Activated CD4-positive, alpha-beta T cell treated with anti-CD3 and anti-CD28 coated beads, Interleukin-10, Interleukin-2, amounts not matched to agents 100 ng/mL and 50 ng/mL, durations not matched to agents 16 hours and 8 hours (primary cell): Measurements from ENCODE around the gene IL1F10.
"Not testable (repeated sequence)": the region's sequence is repeated elsewhere in the genome, so short reads cannot be mapped to it uniquely, and the experiment has no call there.

Experiments
- DNase-seq: peaks from one replicate; pipeline ENCODE4 v3.0.0-alpha.2; 2020

The IL1F10 gene

GRCh38 chr2:113084249-113085000 is 16.7 kb downstream of the IL1F10 start:
- DNase-seq, result peak; percentile 30

- DNase-seq, result no peak
Measured at GRCh38 chr2:113085542-113085941, 17.8 kb downstream of the IL1F10 start.

- DNase-seq, result no peak
Measured at GRCh38 chr2:113088213-113088992, 20.6 kb downstream of the IL1F10 start.

GRCh38 chr2:113089916-113090315 is 22.1 kb downstream of the IL1F10 start:
- DNase-seq, result peak; percentile 69

- DNase-seq, result no peak
Measured at GRCh38 chr2:113091231-113091896, 23.6 kb downstream of the IL1F10 start.

- DNase-seq, result no peak
Measured at GRCh38 chr2:113092864-113093612, 25.3 kb downstream of the IL1F10 start.

- DNase-seq, result no peak
Measured at GRCh38 chr2:113093613-113093977, 25.8 kb downstream of the IL1F10 start.

GRCh38 chr2:113096306-113096705 is 28.5 kb downstream of the IL1F10 start:
- DNase-seq, result not testable (repeated sequence)

- peak; percentile 60 for DNase-seq
Measured at GRCh38 chr2:113096842-113097618, 29.3 kb downstream of the IL1F10 start.

- DNase-seq, result peak; percentile 39
Measured at GRCh38 chr2:113098041-113098440, 30.3 kb downstream of the IL1F10 start.

- DNase-seq, result no peak
Measured at GRCh38 chr2:113098532-113098931, 30.8 kb downstream of the IL1F10 start.

GRCh38 chr2:113102133-113102532 is 34.4 kb downstream of the IL1F10 start:
- DNase-seq, result no peak

GRCh38 chr2:113103277-113103676 is 35.5 kb downstream of the IL1F10 start:
- no peak for DNase-seq

- peak; percentile 26 for DNase-seq
Measured at GRCh38 chr2:113104054-113104611, 36.4 kb downstream of the IL1F10 start.

- peak; percentile 55 for DNase-seq
Measured at GRCh38 chr2:113105047-113105785, 37.4 kb downstream of the IL1F10 start.

GRCh38 chr2:113111121-113111520 is 43.4 kb downstream of the IL1F10 start:
- DNase-seq, result no peak

GRCh38 chr2:113111823-113112287 is 44.1 kb downstream of the IL1F10 start:
- DNase-seq, result no peak

GRCh38 chr2:113112441-113112840 is 44.7 kb downstream of the IL1F10 start:
- DNase-seq, result no peak

- no peak for DNase-seq
Measured at GRCh38 chr2:113112871-113113270, 45.1 kb downstream of the IL1F10 start.

- DNase-seq, result no peak
Measured at GRCh38 chr2:113113807-113114206, 46.0 kb downstream of the IL1F10 start.
